Measurements from ENCODE around the gene PAPLN.

The PAPLN gene

GRCh38 chr14:73246387-73247150 is 9.3 kb downstream of the PAPLN start:
- DNase-seq, result no peak
- TF ChIP-seq POLR2A (IDR thresholded peaks at IDR 0.05; ENCODE audit: low read length), result no peak

DNA sequence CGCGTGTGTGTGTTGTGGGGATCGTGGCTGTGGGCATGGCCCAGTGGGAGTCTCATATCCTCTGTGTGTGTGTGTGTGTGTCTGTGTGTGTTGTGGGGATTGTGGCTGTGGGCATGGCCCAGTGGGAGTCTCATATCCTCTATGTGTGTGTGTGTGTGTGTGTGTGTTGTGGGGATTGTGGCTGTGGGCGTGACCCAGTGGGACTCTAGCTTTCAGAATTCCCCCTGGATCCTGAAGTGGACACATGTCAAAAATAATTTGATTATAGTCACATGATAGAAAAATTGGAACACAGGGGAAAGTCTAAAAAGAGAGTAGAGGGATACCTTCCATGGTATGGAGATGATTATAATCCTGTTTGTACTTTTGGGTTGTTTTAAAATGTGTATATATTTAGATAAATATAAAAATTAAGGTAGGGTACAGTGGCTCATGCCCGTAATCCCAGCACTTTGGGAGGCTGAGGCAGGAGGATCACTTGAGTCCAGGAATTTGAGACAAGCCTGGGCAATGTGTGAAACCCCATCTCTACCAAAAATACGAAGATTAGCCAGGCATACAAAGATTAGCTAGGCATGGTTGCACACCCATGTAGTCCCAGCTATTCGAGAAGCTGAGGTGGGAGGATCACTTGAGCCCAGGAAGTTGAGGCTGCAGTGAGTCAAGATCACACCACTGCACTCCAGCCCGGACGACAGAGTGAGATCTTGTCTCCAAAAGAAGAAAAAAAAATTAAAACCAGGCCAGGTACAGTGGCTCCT is 11.0 kb downstream of the PAPLN start:
- no peak for DNase-seq
- TF ChIP-seq GATA1 (IDR thresholded peaks at IDR 0.05; ENCODE audit: low read depth, low read length) (no peak), POLR2A (IDR thresholded peaks at IDR 0.05; ENCODE audit: low read length) (no peak)

DNA sequence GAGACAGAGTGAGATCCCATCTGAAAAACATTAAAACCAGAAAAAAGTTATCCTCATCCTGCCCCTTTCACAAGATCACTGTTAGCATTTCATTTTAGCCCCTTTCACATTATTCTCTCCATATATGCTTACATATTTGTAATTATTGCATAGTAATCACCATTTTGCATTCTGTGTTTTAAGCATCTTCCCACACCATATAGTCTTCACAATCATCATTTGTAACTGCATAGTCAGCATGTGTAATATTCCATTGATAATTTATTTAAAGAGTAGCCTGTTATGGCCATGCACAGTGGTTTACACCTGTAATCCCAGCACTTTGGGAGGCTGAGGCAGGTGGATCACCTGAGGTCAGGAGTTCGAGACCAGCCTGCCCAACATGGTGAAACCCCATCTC is 11.8 kb downstream of the PAPLN start:
- DNase-seq, result no peak

GRCh38 chr14:73249564-73250316 is 12.4 kb downstream of the PAPLN start:
- no peak for TF ChIP-seq GATA1 (IDR thresholded peaks at IDR 0.05; ENCODE audit: low read depth, low read length)
- no peak for TF ChIP-seq POLR2A (IDR thresholded peaks at IDR 0.05; ENCODE audit: low read length)
- no peak for DNase-seq

More for the DNA sequence above, 11.8 kb downstream of the PAPLN start:
- no peak for TF ChIP-seq POLR2A (IDR thresholded peaks at IDR 0.05; ENCODE audit: low read length)
- no peak for TF ChIP-seq GATA1 (IDR thresholded peaks at IDR 0.05; ENCODE audit: low read depth, low read length)

DNA sequence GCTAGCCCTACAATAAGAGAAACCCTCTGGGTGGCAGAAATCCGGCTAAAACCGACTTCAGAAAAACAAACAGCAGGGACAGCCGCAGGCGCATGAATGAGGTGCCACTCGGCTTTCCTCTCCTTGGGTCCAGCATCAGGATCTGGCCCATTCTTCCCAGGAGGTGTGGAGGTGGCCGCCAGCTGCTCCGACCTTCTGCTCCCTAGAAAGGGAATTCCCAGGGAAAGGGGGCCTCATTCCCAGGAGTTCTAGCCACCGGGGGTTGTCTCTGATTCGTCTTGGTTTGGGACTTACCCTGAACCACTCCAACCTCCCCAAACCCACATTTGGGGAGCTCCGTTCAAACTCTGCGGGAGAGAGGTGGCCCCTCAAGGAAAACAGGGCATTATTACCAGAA is 13.0 kb downstream of the PAPLN start:
- DNase-seq, result no peak
- no peak for TF ChIP-seq POLR2A (IDR thresholded peaks at IDR 0.05; ENCODE audit: low read length)
- no peak for TF ChIP-seq GATA1 (IDR thresholded peaks at IDR 0.05; ENCODE audit: low read depth, low read length)

DNA sequence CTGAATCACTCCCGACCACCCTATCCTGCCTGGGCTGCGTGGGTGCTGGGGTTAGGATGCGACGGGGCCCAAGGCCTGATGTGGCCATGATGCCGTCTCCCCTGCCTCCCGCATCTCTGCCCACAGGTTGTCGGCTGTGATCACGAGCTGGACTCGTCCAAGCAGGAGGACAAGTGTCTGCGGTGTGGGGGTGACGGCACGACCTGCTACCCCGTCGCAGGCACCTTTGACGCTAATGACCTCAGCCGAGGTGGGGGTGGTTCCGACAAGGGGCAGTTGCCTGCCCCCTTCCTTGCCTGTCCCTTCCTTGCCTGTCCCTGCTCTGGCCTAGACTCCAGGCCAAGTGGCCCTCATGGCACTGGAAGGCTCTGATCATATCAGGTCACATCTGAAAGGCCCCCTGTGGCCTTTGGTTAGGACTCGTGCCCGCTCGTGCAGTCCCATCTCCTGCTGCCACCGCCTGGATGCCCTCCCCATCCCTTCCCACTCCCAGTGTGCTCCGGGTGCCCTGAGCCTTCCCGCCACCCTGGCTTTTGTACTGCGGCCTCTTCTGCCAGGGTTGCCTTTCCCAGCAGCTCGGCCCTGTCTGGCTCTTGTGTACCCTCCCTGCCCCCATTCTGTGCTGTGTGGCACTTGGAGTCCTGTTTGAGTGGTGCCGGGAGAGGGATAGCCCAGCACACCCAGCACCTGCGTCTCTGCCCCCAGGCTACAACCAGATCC is 13.6 kb downstream of the PAPLN start:
- no peak for DNase-seq

DNA sequence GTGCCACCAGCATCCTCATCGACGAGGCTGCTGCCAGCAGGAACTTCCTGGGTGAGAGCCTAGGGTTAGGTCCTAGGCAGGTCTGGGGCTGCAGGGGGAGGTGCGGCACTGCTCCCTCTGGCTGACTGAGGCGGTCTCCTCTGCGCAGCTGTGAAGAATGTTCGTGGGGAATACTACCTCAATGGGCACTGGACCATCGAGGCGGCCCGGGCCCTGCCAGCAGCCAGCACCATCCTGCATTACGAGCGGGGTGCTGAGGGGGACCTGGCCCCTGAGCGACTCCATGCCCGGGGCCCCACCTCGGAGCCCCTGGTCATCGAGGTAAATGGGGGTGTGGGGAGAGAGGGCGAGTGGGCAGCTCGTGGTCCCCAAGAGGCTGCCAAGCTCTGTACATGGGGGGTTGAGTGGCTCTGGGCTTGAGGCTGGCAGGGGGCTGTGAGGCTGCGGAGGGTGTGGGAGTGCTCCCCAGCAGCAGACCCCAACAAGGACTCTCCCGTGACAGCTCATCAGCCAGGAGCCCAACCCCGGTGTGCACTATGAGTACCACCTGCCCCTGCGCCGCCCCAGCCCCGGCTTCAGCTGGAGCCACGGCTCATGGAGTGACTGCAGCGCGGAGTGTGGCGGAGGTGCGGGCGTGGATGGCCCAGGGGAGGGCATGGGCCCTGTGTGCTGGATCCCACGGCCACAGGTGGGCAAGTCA is 14.4 kb downstream of the PAPLN start:
- TF ChIP-seq POLR2A (IDR thresholded peaks at IDR 0.05; ENCODE audit: low read length) (no peak), GATA1 (IDR thresholded peaks at IDR 0.05; ENCODE audit: low read depth, low read length) (no peak)

More for the DNA sequence above, 13.6 kb downstream of the PAPLN start:
- TF ChIP-seq POLR2A (IDR thresholded peaks at IDR 0.05; ENCODE audit: low read length) (no peak), GATA1 (IDR thresholded peaks at IDR 0.05; ENCODE audit: low read depth, low read length) (no peak)

DNA sequence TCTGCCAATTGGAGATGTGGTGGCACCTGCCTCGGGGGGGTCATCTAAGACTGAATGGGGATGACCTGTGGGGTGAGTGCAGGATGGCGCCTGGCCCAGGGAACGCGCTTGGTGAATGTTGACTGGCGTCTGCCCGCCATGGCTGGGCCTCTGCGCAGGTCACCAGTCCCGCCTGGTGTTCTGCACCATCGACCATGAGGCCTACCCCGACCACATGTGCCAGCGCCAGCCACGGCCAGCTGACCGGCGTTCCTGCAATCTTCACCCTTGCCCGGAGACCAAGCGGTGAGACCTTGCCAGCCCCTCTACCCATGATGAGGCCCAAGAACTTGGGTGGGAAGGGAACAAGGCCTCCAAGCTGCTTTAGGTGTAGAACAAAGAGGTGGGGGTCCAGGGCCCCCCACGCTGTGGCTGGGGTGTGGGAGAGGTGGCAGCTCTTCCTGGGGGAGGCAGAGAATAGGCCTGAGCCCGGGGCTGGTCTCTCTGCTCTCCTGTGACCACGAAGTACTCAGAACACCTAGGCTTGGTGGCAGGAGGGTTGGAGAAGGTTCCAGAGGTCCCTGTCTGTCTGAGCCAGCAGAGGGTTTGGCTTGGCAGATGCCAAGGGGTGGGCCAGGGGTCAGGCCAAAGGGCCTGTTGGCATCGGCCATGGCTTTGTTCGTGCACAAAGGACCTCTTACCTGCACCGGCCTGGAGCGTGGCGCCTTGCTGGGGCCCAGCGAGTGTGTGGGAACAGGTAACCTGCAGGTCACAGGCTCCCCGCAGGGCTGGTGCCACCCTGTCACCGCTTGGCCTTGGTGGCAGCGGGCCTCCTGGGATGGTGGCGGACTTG is 15.4 kb downstream of the PAPLN start:
- TF ChIP-seq POLR2A (IDR thresholded peaks at IDR 0.05; ENCODE audit: low read length) (no peak), GATA1 (IDR thresholded peaks at IDR 0.05; ENCODE audit: low read depth, low read length) (no peak)

More for the DNA sequence above, 14.4 kb downstream of the PAPLN start:
- DNase-seq, result no peak

DNA sequence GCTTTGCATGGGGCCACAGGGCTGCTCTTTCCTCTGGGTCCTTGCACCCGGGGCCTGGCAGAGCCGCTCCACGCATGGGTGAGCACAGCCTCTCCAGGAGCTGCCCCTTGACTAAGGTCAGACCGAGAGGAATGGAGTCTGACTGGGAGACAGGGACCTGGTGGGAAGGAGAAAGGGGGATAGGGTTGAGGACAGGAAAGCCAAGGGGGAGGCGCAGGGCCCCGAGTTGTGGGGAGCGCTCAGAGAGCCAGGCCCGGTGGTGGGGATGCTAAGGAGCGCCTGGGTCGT is 16.0 kb downstream of the PAPLN start:
- no peak for TF ChIP-seq GATA1 (IDR thresholded peaks at IDR 0.05; ENCODE audit: low read depth, low read length)
- TF ChIP-seq POLR2A (IDR thresholded peaks at IDR 0.05; ENCODE audit: low read length), result no peak
- no peak for DNase-seq

More for the DNA sequence above, 15.4 kb downstream of the PAPLN start:
- DNase-seq, result no peak

GRCh38 chr14:73253721-73254120 is 16.4 kb downstream of the PAPLN start:
- TF ChIP-seq GATA1 (IDR thresholded peaks at IDR 0.05; ENCODE audit: low read depth, low read length), result no peak
- no peak for TF ChIP-seq POLR2A (IDR thresholded peaks at IDR 0.05; ENCODE audit: low read length)
- DNase-seq, result no peak

GRCh38 chr14:73254247-73255004 is 17.1 kb downstream of the PAPLN start:
- no peak for TF ChIP-seq GATA1 (IDR thresholded peaks at IDR 0.05; ENCODE audit: low read depth, low read length)
- TF ChIP-seq POLR2A (IDR thresholded peaks at IDR 0.05; ENCODE audit: low read length), result no peak
- DNase-seq, result no peak

DNA sequence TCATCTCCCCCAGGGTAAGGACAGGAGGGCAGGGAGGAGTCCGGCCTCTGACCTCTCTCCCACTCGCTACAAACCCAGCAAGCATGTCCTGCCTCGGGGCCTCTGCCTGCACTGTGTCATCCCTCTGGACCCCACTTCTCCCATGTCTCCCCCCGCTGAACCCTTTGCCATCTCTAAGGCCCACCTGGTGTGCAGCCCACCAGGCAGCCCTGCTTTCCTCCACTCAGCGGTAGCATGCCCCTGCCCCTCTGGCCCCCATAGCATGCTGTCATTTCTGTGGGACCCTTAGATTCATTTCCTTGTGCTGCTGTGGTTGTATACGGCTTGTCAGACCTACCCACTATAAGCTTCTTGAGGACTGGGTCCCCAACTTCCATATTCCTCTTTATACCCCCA is 17.7 kb downstream of the PAPLN start:
- no peak for DNase-seq
- TF ChIP-seq POLR2A (IDR thresholded peaks at IDR 0.05; ENCODE audit: low read length) (no peak), GATA1 (IDR thresholded peaks at IDR 0.05; ENCODE audit: low read depth, low read length) (no peak)

Data from erythroblast (primary cell).